ENCODE data around the gene PPDPF.
A peak's percentile ranks its signal among the peaks of the same experiment; 100 is the strongest.
"Not testable (repeated sequence)": the region's sequence is repeated elsewhere in the genome, so short reads cannot be mapped to it uniquely, and the experiment has no call there.

The PPDPF gene

DNA sequence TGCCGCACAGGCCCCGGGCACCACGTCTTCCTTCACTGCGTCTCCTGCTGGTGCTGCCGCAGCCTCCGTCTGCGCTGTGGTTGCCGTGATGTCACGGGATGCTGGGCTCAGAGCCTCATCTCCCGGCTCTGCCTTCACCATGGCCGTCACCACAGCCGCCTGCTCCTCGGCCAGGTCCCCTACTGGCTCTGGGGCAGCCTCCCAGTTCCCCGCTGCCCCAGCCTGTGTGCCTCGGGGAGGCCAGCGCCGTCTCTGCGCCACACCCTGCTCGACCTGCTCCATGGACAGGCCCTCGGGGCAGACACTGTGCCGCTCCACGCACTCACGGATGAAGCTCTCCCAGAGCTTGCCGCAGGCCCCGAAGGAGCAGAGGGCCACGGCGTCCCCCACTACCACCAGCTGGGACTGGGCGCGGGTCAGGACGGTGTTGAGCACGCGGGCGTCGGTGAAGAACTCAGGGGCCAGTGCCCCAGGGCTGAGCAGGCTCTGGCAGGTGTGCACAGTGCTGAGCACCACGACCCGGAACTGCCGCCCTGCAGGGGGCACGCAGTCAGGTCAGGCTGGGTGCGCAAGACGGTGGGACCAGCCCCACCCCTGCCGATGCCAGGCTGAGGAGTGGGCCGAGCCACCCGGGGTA is 45.3 kb downstream of the PPDPF start:
- DNase-seq: no peak

DNA sequence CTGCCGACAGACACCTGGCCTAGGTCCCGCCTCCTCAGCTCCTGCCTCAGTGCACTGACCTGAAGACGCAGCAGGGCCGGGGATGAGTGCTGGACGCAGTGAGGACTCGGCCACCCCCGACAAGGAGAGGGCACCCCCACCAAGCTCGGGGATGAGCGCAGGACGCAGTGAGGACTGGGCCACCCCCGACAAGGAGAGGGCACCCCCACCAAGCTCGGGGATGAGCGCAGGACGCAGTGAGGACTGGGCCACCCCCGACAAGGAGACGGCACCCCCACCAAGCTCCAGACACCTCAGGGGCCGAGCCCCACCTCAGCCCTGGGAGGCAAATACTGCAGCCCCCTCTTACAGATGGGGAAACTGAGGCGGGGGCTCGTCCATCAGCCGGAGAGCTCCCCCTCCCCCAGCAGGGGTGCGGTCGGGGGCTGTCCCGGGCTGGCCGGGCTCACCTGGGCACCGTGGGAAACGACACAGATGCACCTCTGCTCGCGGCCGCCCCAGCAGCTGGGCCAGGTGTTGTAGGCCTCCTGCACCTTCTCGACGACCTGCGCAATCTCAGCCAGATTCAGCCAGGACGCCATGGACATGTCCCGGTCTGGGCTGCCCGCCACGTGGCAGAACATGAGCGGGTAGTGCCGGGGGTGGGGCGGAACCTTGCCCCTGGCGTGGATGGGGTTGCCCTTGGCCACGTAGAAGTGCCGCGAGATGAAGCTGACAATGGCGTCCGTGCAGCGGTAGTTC is 46.0 kb downstream of the PPDPF start:
- DNase-seq: no peak

DNA sequence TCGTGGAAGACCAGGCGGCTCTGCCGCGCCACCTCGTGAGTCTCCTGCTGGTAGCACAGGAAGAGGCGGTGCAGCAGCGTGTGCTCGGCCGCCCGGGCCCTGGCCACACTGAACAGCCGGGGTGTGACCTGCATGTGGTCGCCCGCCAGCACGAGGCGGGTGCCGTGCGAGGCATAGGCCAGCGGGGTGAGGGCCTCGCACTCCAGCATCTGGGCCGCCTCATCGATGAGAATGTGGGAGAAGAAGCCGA is 46.5 kb downstream of the PPDPF start:
- DNase-seq: no peak

DNA sequence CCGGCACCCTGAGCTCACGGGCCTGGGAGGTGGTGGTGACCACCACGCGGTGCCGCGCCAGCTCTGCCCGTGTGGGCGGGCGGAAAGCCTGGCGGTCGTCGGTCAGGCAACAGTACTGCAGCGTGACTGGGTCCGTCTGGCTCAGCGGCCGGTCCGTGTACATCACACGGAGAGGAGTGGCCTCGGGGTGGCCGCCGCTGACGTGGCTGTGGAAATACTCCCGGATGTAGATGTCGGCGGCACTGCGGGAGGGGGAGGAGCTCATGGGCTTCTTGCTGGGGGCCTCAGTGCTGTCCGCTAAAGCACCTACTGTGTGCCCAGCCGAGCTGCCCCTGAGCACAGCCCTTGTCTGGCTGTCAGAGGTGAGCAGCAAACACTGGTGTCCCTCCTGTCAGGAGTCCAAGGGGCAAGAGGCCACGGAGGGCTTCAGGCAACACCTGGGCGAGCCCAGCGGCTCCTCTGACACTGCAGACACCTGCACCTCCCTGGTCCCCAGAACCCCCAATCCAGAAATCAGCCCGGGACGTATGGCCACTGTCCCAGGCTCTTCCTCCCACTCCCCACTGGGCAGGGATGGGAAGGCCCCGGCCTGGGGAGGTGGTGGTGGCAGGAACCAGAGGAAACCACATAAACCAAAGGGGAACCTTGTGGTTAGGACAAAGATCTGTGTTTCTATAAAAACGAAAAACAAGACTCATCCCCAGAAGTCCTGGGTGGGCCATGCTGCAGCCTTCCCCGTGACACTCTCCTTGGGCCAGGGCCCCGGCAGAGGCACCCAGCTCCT is 47.0 kb downstream of the PPDPF start:
- DNase-seq: peak in 3 of 5 experiments; percentile 21 to 82 (median 52)

DNA sequence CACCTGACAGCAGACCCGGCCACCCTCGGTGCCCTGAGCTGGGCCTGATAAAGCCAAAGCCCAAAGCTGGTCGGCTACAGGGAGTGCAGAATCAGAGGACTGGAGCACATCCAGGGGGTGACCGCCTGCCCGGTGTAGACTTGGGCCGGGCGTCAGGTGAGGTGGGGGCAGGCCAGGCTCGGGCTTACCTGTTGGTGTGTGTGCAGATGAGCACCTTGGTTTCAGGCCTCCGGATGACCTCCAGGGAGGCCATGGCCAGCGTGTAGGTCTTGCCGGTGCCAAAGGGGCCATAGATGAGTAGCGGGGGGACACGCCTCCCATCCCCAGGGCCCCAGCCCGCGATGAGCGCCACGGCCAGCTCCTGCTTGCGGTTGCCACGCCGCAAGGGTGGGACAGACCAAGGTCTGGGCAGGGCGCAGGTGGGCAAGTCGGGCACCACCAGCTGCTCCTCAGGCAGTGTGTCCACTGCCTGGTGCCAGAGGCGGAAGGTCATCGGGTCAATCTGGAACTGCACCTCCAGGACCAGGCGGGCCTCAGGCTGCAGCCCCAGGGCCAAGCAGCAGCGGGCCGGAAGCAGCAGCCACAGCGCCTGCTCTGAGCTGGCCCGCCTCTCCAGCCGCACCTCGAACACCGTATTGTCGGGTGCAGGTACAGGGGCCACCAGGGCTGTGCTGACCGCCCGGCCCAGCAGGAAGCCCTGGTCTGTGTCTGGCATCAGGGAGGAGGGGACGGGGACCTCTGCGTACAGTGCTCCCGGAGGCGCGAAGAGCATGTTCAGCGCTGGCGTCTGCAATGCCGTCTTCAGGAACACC is 47.8 kb downstream of the PPDPF start:
- DNase-seq: peak in 1 of 5 experiments; percentile 27

DNA sequence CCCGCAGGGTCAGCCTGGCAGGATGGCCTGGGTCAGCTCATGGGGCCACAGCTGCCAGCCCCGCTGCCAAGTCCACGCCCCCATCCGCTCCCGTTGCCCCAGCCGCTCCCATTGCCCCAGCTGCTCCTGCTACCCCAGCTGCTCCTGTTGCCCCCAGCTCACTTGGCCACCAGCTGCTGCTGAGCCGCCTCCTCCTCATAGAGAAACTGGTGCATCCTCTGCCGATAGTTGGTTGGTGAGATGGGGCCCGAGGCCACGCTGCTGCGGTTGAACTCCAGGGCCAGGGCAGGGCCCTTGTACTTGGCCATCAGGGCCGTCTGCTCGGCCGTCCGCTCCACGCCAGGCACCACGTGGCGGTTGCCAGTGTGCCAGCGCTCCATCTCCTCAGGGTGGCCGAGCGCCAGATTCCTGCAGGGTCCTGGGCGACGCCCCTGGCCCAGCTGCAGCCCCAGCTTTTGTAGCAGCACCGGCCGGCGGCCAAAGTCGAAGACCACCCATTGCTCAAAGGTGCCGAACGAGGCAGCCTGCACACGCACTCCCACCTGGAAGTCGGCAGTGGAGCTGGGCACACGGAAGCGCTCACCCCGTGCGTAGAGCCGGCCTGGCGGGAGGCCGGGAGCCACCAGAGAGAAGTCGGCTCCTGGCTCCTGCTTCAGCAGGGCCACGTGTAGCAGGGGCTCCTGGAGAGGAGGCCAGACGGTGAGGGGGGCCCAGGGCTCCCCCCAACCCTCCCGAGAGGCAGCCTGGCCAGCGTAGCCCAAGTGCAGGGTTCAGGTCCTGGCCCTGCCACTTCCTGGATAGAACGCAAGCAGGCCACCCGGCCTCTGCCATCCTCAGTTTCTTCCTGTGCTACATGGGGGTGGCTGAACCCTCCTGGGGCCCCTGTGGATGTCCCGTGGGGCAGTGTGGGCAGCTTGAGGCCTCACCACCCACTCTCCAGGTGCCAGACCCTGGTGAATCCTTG is 48.7 kb downstream of the PPDPF start:
- no peak for DNase-seq

DNA sequence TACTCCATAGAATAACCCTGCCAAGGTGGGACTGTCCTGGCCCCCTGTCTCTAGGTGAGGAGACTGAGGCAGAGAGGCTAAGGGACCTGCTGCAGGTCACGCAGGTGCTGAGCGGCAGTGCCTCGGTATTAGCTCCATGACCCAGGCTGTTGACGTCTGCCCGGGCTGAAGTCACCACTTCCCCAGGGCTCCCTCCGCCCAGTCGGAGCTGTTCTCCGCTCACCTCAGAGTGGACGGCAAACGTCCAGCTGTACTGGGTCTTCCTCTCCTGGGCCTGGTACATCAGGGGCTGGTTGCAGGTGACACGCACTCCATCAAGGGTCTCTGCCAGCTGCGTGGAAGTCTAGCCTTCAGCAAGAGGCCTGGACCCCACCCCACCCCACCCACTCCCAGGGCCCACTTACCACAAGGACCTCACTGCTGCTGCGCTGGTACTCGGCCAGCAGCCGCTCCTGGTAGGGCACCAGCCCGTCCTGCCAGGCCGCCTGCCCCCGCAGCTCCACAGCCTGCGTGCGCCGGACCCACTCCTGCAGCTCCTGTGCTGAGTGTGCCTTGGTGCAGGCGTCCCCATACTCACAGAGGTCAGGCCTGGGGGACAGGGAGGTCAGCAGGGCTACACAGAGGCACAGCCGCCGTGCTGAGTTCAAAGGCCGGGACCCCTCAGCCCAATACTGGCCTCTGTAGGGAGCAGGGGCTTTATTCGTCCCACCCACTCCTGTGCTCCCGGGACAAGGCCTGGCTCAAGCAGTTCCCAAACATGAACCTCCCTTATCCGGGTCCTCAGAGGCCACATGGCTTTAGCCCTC is 49.9 kb downstream of the PPDPF start:
- no peak for DNase-seq

DNA sequence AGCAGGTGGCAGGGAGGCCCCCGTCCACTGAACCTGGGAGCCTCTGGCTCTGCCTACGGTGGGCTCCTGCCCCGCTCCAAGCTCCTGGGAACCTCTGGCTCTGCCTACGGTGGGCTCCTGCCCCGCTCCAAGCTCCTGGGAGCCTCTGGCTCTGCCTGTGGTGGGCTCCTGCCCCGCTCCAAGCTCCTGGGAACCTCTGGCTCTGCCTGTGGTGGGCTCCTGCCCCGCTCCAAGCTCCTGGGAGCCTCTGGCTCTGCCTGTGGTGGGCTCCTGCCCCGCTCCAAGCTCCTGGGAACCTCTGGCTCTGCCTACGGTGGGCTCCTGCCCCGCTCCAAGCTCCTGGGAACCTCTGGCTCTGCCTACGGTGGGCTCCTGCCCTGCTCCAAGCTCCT is 50.5 kb downstream of the PPDPF start:
- not testable (repeated sequence) for DNase-seq

Measured in T-helper 2 cell (primary cell).